ENCODE data around the gene PRMT2. TPM values are rescaled to one million over a fixed set of nuclear protein-coding genes. Genes with fewer than 3 reads are reported as not detected.

The PRMT2 gene
- polyA plus RNA-seq, 1 donor, result 88.7 TPM

GRCh38 chr21:46616656-46617055 is 18.8 kb upstream of the PRMT2 start:
- H3K27ac ChIP-seq (ENCODE audit: low read length), result no peak overlapping the region
- WGBS (ENCODE audit: insufficient coverage, low lambda C conversion rate), result no CpG with 5 or more reads among the region's 1 CpG
- no peaks in the 10 kb centered on the region for H3K9me3 ChIP-seq (ENCODE audit: control insufficient read depth, low read depth, low read length)
- DNase-seq, result no peak
- no peaks in the 10 kb centered on the region for H3K36me3 ChIP-seq (ENCODE audit: control insufficient read depth, insufficient read depth, low read length)
- no peak overlapping the region for H3K4me3 ChIP-seq (ENCODE audit: low read length)
- no peaks in the 10 kb centered on the region for H3K27me3 ChIP-seq (ENCODE audit: control insufficient read depth, insufficient read depth, low read length)
- no peaks in the 10 kb centered on the region for H3K4me1 ChIP-seq (ENCODE audit: control insufficient read depth, insufficient read depth, low read length)

- no peak for DNase-seq
- no peaks in the 10 kb centered on the region for H3K4me1 ChIP-seq (ENCODE audit: control insufficient read depth, insufficient read depth, low read length)
- no peaks in the 10 kb centered on the region for H3K36me3 ChIP-seq (ENCODE audit: control insufficient read depth, insufficient read depth, low read length)
- no peaks in the 10 kb centered on the region for H3K9me3 ChIP-seq (ENCODE audit: control insufficient read depth, low read depth, low read length)
- WGBS (ENCODE audit: insufficient coverage, low lambda C conversion rate), result 90% methylated on average over 2 of the region's 6 CpGs
- no peaks in the 10 kb centered on the region for H3K27me3 ChIP-seq (ENCODE audit: control insufficient read depth, insufficient read depth, low read length)
- no peak overlapping the region for H3K4me3 ChIP-seq (ENCODE audit: low read length)
- no peak overlapping the region for H3K27ac ChIP-seq (ENCODE audit: low read length)
These were observed 18.0 kb upstream of the PRMT2 start for GRCh38 chr21:46617267-46618051.

GRCh38 chr21:46618738-46619379 is 16.6 kb upstream of the PRMT2 start:
- H3K9me3 ChIP-seq (ENCODE audit: control insufficient read depth, low read depth, low read length), result no peaks in the 10 kb centered on the region
- DNase-seq, result no peak
- H3K27me3 ChIP-seq (ENCODE audit: control insufficient read depth, insufficient read depth, low read length), result no peaks in the 10 kb centered on the region
- H3K27ac ChIP-seq (ENCODE audit: low read length), result no peak overlapping the region
- no peaks in the 10 kb centered on the region for H3K4me1 ChIP-seq (ENCODE audit: control insufficient read depth, insufficient read depth, low read length)
- no peak overlapping the region for H3K4me3 ChIP-seq (ENCODE audit: low read length)
- 100% methylated on average over 2 of the region's 5 CpGs for WGBS (ENCODE audit: insufficient coverage, low lambda C conversion rate)
- no peaks in the 10 kb centered on the region for H3K36me3 ChIP-seq (ENCODE audit: control insufficient read depth, insufficient read depth, low read length)

- no peak for DNase-seq
- no peaks in the 10 kb centered on the region for H3K36me3 ChIP-seq (ENCODE audit: control insufficient read depth, insufficient read depth, low read length)
- H3K4me1 ChIP-seq (ENCODE audit: control insufficient read depth, insufficient read depth, low read length), result no peaks in the 10 kb centered on the region
- no CpG with 5 or more reads among the region's 2 CpGs for WGBS (ENCODE audit: insufficient coverage, low lambda C conversion rate)
- H3K27me3 ChIP-seq (ENCODE audit: control insufficient read depth, insufficient read depth, low read length), result no peaks in the 10 kb centered on the region
- H3K9me3 ChIP-seq (ENCODE audit: control insufficient read depth, low read depth, low read length), result no peaks in the 10 kb centered on the region
- no peak overlapping the region for H3K27ac ChIP-seq (ENCODE audit: low read length)
- H3K4me3 ChIP-seq (ENCODE audit: low read length), result no peak overlapping the region
These were observed 15.6 kb upstream of the PRMT2 start for GRCh38 chr21:46619846-46620245.

GRCh38 chr21:46620846-46621245 is 14.6 kb upstream of the PRMT2 start:
- no peak overlapping the region for H3K27ac ChIP-seq (ENCODE audit: low read length)
- no peaks in the 10 kb centered on the region for H3K4me1 ChIP-seq (ENCODE audit: control insufficient read depth, insufficient read depth, low read length)
- peaks cover 5% of the 10 kb centered on the region for H3K9me3 ChIP-seq (ENCODE audit: control insufficient read depth, low read depth, low read length)
- no peaks in the 10 kb centered on the region for H3K27me3 ChIP-seq (ENCODE audit: control insufficient read depth, insufficient read depth, low read length)
- no peaks in the 10 kb centered on the region for H3K36me3 ChIP-seq (ENCODE audit: control insufficient read depth, insufficient read depth, low read length)
- WGBS (ENCODE audit: insufficient coverage, low lambda C conversion rate), result no CpG with 5 or more reads among the region's 7 CpGs
- DNase-seq, result no peak
- H3K4me3 ChIP-seq (ENCODE audit: low read length), result no peak overlapping the region

- WGBS (ENCODE audit: insufficient coverage, low lambda C conversion rate), result 100% methylated on average over 3 of the region's 9 CpGs
- Histone ChIP-seq H3K36me3 (ENCODE audit: control insufficient read depth, insufficient read depth, low read length) (no peaks in the 10 kb centered on the region), H3K27me3 (ENCODE audit: control insufficient read depth, insufficient read depth, low read length) (no peaks in the 10 kb centered on the region), H3K27ac (ENCODE audit: low read length) (no peak overlapping the region), H3K4me1 (ENCODE audit: control insufficient read depth, insufficient read depth, low read length) (no peaks in the 10 kb centered on the region), H3K4me3 (ENCODE audit: low read length) (no peak overlapping the region), H3K9me3 (ENCODE audit: control insufficient read depth, low read depth, low read length) (peaks cover 5% of the 10 kb centered on the region)
- DNase-seq, result no peak
These were observed 13.9 kb upstream of the PRMT2 start for GRCh38 chr21:46621457-46622182.

- Histone ChIP-seq H3K27me3 (ENCODE audit: control insufficient read depth, insufficient read depth, low read length) (no peaks in the 10 kb centered on the region), H3K27ac (ENCODE audit: low read length) (no peak overlapping the region), H3K36me3 (ENCODE audit: control insufficient read depth, insufficient read depth, low read length) (no peaks in the 10 kb centered on the region), H3K9me3 (ENCODE audit: control insufficient read depth, low read depth, low read length) (peaks cover 5% of the 10 kb centered on the region), H3K4me3 (ENCODE audit: low read length) (no peak overlapping the region), H3K4me1 (ENCODE audit: control insufficient read depth, insufficient read depth, low read length) (no peaks in the 10 kb centered on the region)
- no CpG with 5 or more reads among the region's 4 CpGs for WGBS (ENCODE audit: insufficient coverage, low lambda C conversion rate)
- peak; percentile 57 to 72 for DNase-seq
These were observed 13.2 kb upstream of the PRMT2 start for GRCh38 chr21:46622226-46622625.

- H3K9me3 ChIP-seq (ENCODE audit: control insufficient read depth, low read depth, low read length), result peaks cover 5% of the 10 kb centered on the region
- H3K27ac ChIP-seq (ENCODE audit: low read length), result no peak overlapping the region
- DNase-seq, result no peak
- no CpG with 5 or more reads among the region's 16 CpGs for WGBS (ENCODE audit: insufficient coverage, low lambda C conversion rate)
- no peaks in the 10 kb centered on the region for H3K4me1 ChIP-seq (ENCODE audit: control insufficient read depth, insufficient read depth, low read length)
- no peaks in the 10 kb centered on the region for H3K27me3 ChIP-seq (ENCODE audit: control insufficient read depth, insufficient read depth, low read length)
- H3K4me3 ChIP-seq (ENCODE audit: low read length), result no peak overlapping the region
- H3K36me3 ChIP-seq (ENCODE audit: control insufficient read depth, insufficient read depth, low read length), result no peaks in the 10 kb centered on the region
These were observed 11.4 kb upstream of the PRMT2 start for GRCh38 chr21:46624050-46624449.

- Histone ChIP-seq H3K36me3 (ENCODE audit: control insufficient read depth, insufficient read depth, low read length) (no peaks in the 10 kb centered on the region), H3K9me3 (ENCODE audit: control insufficient read depth, low read depth, low read length) (peaks cover 5% of the 10 kb centered on the region), H3K27me3 (ENCODE audit: control insufficient read depth, insufficient read depth, low read length) (no peaks in the 10 kb centered on the region), H3K4me1 (ENCODE audit: control insufficient read depth, insufficient read depth, low read length) (no peaks in the 10 kb centered on the region), H3K27ac (ENCODE audit: low read length) (no peak overlapping the region), H3K4me3 (ENCODE audit: low read length) (no peak overlapping the region)
- WGBS (ENCODE audit: insufficient coverage, low lambda C conversion rate), result no CpG with 5 or more reads among the region's 1 CpG
- no peak for DNase-seq
These were observed 9.7 kb upstream of the PRMT2 start for GRCh38 chr21:46625759-46626158.

- WGBS (ENCODE audit: insufficient coverage, low lambda C conversion rate), result 100% methylated on average over 1 of the region's 7 CpGs
- Histone ChIP-seq H3K4me1 (ENCODE audit: control insufficient read depth, insufficient read depth, low read length) (no peaks in the 10 kb centered on the region), H3K27me3 (ENCODE audit: control insufficient read depth, insufficient read depth, low read length) (no peaks in the 10 kb centered on the region), H3K27ac (ENCODE audit: low read length) (no peak overlapping the region), H3K9me3 (ENCODE audit: control insufficient read depth, low read depth, low read length) (peaks cover 5% of the 10 kb centered on the region), H3K4me3 (ENCODE audit: low read length) (no peak overlapping the region), H3K36me3 (ENCODE audit: control insufficient read depth, insufficient read depth, low read length) (no peaks in the 10 kb centered on the region)
- no peak for DNase-seq
These were observed 8.9 kb upstream of the PRMT2 start for GRCh38 chr21:46626536-46626935.

Data from large intestine (tissue), 3 donors.